Epithelial cell of proximal tubule (primary cell): ENCODE results near the gene MRPL10. TPM values are rescaled to one million over a fixed set of nuclear protein-coding genes. Genes with fewer than 3 reads are reported as not detected.

ENCODE experiments used
- DNase-seq: peaks from one replicate; pipeline ENCODE4 v3.0.0-alpha.2; 2011; ENCODE audit warnings: low read depth
- H3K4me3 ChIP-seq: 2 replicates; pipeline ENCODE4 v1.5.1; 2011; ENCODE audit warnings: low read depth, mild to moderate bottlenecking, low read length
- CTCF ChIP-seq: conservative IDR thresholded peaks from 2 replicates; pipeline ENCODE4 v1.5.1; 2012; ENCODE audit warnings: low read depth, mild to moderate bottlenecking, low read length
- total RNA-seq: library from RNA; depleted of rRNA; stranded (reverse); fragments of >200 nt; gene quantifications from 2 replicates; pipeline ENCODE4 v1.2.3, GENCODE V29; 2015

MRPL10 gene
- total RNA-seq, 1 donor from 2014 or later: 40.6 TPM

- TF ChIP-seq CTCF: no peak
Observed at GRCh38 chr17:47869114-47869513, 37.8 kb upstream of the MRPL10 start.

GRCh38 chr17:47867813-47868533 is 36.6 kb upstream of the MRPL10 start:
- no peak for TF ChIP-seq CTCF
- no peak for DNase-seq
- H3K4me3 ChIP-seq: no peak overlapping the region

More at GRCh38 chr17:47869114-47869513, 37.8 kb upstream of the MRPL10 start:
- DNase-seq: no peak
- H3K4me3 ChIP-seq: no peak overlapping the region

- no peak overlapping the region for H3K4me3 ChIP-seq
- DNase-seq: no peak
- no peak for TF ChIP-seq CTCF
Observed at GRCh38 chr17:47866941-47867340, 35.6 kb upstream of the MRPL10 start.

GRCh38 chr17:47864791-47865216 is 33.5 kb upstream of the MRPL10 start:
- no peak for DNase-seq
- H3K4me3 ChIP-seq: no peak overlapping the region
- no peak for TF ChIP-seq CTCF

- no peak overlapping the region for H3K4me3 ChIP-seq
- TF ChIP-seq CTCF: no peak
- peak; percentile 41 for DNase-seq
Observed at GRCh38 chr17:47862621-47863440, 31.5 kb upstream of the MRPL10 start.

- no peak overlapping the region for H3K4me3 ChIP-seq
- no peak for TF ChIP-seq CTCF
- DNase-seq: no peak
Observed at GRCh38 chr17:47860386-47860785, 29.0 kb upstream of the MRPL10 start.
